GM18505 (cell line): Measurements from ENCODE around the gene DESI2.
"Not testable (repeated sequence)": the region's sequence is repeated elsewhere in the genome, so short reads cannot be mapped to it uniquely, and the experiment has no call there.

Source experiments
- ATAC-seq: cut with Tn5 transposase; IDR thresholded peaks from one replicate; pipeline ENCODE4 v1.9.1; 2021; ENCODE audit not compliant: unreplicated experiment
- POLR2A ChIP-seq: IDR thresholded peaks from 4 replicates; pipeline ENCODE4 v1.6.1; 2011; ENCODE audit warnings: borderline replicate concordance; ENCODE audit not compliant: insufficient read depth, insufficient read length; ENCODE audit errors: extremely low read depth

Gene DESI2

DNA sequence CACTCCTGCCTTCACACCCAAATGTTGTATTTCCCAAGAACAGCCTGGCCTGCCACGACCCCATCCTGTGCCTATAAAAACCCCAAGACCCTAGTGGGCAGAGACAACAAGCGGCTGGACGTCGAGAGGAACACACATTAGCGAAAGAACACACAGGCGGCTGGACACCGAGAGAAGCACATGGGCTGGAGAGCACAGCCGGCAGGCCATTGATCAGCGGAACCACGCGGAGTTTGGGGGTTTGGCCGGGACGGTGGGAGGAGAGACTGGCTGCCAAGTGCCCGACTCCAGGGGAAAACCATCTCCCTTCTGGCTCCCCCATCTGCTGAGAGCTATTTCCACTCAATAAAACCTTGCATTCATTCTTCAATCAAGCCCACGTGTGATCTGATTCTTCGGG lies 10.4 kb upstream of the DESI2 start:
- TF ChIP-seq POLR2A: no peak
- ATAC-seq: no peak

- no peak for TF ChIP-seq POLR2A
- ATAC-seq: no peak
Measured at GRCh38 chr1:244642988-244643387, 9.9 kb upstream of the DESI2 start.

DNA sequence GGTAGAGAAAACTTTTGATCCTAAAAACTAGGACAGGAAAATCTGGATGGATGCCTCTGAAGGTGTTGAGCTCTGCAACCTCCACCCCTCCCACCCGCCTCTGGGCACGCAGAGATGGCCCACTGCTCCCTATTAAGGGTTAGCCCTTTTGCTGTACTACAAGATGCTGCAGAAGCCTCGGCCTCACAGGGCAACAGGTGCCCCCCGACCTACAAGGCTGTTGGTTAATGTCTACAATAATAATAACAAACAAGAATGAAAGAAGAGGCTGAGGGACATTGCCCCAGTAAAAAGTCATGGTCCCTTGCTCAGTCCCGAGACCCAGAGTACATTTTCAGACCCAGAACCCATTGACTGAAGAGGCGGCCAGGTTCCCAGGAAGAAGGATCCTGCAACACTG lies 7.5 kb upstream of the DESI2 start:
- TF ChIP-seq POLR2A: no peak
- no peak for ATAC-seq

DNA sequence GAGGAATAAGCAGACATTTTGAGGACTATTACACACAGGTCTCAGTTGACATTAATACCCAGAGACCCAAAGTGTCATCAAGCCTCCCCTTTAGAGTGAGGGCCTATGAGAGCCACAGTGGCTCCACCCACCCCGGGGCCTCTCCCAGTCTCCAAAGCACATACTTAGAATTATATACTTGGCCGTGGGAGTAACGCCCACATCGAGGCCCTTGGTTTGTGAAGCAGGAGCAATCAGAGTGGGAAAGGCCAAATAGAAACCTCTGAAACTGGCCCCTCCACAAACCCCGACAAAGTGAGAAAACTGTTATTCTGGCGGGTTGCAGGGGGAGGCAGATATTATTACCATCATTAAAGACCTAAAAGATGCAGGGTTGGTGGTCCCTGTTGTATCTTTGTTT lies 7.0 kb upstream of the DESI2 start:
- no peak for ATAC-seq
- no peak for TF ChIP-seq POLR2A

DNA sequence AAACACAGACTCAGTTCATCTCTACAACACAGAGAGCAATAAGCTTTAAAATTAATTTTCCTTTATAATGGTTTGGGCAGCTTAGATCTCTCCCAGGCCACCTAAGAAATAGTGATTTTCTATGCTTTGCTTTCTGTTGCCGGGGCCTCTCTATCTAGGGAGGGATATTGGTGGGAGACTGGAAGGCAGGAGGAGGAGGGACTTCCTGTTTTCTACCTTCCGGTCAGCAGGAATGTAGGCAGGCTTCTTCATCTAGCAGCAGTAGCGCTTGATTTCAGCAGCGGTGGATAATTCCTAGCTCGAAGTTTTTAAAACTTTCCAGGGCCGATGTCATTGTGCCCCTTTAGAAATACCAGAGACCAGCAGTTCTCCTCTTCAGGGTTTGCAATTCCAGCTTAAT lies 5.1 kb upstream of the DESI2 start:
- TF ChIP-seq POLR2A: no peak
- no peak for ATAC-seq

- ATAC-seq: no peak
- TF ChIP-seq POLR2A: no peak
Measured at GRCh38 chr1:244651956-244652622, 837 bp upstream of the DESI2 start.

DNA sequence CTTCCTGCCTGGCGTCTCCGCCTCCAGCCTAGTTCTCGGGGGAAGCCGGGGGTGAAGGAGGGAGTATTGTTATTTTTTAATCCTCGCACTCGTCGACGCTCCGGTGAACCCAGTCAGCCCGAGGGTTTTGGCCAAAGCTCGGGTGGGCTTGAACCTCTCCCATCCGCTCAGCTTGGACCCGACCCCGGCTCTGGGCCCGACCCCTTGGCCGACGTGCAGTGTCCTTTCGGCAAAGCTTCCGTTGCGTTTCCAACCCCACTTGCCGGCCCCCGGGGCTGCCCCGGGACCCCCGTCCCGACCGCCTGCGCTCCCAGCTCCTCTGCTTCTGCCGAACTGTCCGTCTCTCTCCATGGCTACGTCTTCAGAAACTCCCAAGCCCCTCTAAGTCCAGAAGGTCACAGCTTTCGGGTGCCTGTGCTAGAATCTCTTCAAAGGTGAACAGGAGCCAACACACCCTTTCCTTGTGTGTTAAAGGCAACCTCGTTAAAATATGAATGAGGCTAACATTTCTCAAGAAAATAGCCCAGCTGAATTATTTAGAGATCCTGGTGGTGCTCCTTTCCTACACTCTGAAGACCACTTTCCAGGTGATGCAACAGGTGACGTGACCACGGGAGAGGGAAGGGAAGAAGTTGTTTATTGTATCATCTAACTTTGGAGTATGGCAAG lies 647 bp downstream of the DESI2 start:
- TF ChIP-seq POLR2A: no peak
- no peak for ATAC-seq

DNA sequence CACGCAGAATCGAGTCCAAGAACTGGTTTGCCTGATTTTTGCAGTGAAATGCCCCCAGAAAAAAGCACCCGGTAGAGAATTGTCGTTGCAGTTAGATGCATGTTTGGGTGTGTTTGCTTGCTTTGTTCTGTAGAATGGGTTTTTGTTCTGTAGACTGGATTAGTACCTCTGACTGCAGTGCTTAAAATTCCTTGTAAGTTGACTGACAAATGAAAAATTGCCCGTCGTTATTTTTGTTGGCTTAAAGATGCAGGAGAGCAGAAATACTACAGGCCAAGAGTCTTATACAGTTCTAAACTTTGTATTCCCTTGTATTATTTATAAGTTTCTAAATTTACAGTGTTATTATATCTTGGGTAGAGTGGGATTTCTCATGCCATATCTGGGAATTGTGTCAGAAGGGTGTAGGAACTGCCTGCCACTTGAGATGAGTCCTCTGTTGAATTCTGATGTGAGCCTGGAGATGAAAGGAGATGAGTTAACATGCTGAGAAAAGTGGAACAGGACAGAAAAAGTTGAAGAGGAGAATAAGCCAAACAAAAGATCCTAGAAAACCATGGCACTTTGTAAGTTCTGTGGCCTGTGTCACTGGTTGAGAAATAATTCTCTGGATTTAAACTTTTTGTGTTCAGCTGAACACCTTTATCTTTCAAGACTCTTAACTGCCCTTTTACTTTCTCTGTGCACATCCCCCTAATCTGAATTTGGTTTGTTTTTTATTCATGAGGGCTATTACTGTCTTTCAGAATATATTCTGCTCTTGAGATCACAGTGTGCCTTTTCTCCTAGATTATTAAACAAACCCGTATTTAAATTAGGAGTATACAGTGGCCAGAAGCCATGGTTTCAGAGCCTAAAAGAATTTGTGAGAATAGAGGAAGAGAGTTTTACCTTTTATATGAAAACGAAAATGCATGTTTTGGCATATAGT lies 1.4 kb downstream of the DESI2 start:
- ATAC-seq: no peak
- no peak for TF ChIP-seq POLR2A

DNA sequence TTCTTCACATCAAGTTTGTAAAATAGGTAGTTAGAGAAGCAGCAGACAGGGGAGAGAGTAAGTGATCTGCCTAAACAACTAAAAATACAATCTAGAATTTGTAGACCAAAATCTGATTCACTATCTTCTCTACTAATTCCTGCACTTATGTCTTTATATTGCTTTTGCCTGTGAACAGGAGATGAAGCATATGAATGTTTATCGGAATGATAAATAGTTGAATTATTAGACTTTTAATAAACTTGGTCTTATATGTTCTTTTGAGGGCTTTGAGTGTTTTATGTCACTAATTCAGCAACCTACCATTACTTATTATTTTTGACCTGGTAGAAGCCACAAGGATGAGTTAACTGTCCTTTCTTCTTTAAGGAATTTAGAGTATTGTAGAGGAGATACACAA lies 2.3 kb downstream of the DESI2 start:
- no peak for TF ChIP-seq POLR2A
- ATAC-seq: no peak

- TF ChIP-seq POLR2A: no peak
- no peak for ATAC-seq
Measured at GRCh38 chr1:244657421-244657820, 4.5 kb downstream of the DESI2 start.

- no peak for ATAC-seq
Measured at GRCh38 chr1:244659694-244660093, 6.8 kb downstream of the DESI2 start.

GRCh38 chr1:244660595-244660994 lies 7.7 kb downstream of the DESI2 start:
- no peak for TF ChIP-seq POLR2A
- ATAC-seq: no peak

More at GRCh38 chr1:244659694-244660093, 6.8 kb downstream of the DESI2 start:
- TF ChIP-seq POLR2A: no peak

DNA sequence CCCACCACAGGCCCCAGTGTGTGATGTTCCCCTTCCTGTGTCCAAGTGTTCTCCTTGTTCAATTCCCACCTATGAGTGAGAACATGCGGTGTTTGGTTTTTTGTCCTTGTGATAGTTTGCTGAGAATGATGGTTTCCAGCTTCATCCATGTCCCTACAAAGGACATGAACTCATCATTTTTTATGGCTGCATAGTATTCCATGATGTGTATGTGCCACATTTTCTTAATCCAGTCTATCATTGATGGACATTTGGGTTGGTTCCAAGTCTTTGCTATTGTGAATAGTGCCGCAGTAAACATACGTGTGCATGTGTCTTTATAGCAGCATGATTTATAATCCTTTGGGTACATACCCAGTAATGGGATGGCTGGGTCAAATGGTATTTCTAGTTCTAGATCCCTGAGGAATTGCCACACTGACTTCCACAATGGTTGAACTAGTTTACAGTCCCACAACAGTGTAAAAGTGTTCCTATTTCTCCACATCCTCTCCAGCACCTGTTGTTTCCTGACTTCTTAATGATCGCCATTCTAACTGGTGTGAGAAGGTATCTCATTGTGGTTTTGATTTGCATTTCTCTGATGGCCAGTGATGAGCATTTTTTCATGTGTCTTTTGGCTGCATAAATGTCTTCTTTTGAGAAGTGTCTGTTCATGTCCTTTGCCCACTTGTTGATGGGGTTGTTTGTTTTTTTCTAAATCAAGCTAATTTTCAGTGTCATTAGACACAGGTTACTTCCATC lies 8.8 kb downstream of the DESI2 start:
- ATAC-seq: not testable (repeated sequence)
